Loucy (cell line): ENCODE results near the gene KLHDC8B.
A peak's percentile ranks its signal among the peaks of the same experiment; 100 is the strongest.

Experiments
- H2AFZ ChIP-seq: fragments of 200-600 bp; sonication (generic); 2 replicates; pipeline ENCODE4 v1.6.0; 2016; ENCODE audit warnings: antibody characterized with exemption, mild to moderate bottlenecking, low read length, moderate library complexity
- H3F3A ChIP-seq: fragments of 200-600 bp; 2 replicates; pipeline ENCODE4 v1.6.0; 2016; ENCODE audit warnings: antibody characterized with exemption, low read depth, mild to moderate bottlenecking
- H3K27me3 ChIP-seq: fragments of 200-600 bp; sonication (generic); 2 replicates; pipeline ENCODE4 v1.6.1; 2014; ENCODE audit warnings: low read length, mild to moderate bottlenecking; ENCODE audit not compliant: insufficient read depth, poor library complexity, severe bottlenecking
- H3K36me3 ChIP-seq: fragments of 200-600 bp; sonication (generic); 2 replicates; pipeline ENCODE4 v1.6.1; 2016; ENCODE audit warnings: low read length; ENCODE audit not compliant: insufficient read depth
- H3K4me1 ChIP-seq: fragments of 200-600 bp; sonication (generic); 2 replicates; pipeline ENCODE4 v1.5.1; 2014; ENCODE audit warnings: low read length, mild to moderate bottlenecking; ENCODE audit not compliant: insufficient read depth, poor library complexity, severe bottlenecking
- H3K4me2 ChIP-seq: fragments of 200-600 bp; sonication (generic); 2 replicates; pipeline ENCODE4 v1.6.0; 2014; ENCODE audit warnings: antibody characterized with exemption, low read length, low read depth, mild to moderate bottlenecking; ENCODE audit not compliant: poor library complexity, severe bottlenecking
- H3K4me3 ChIP-seq: fragments of 200-600 bp; sonication (generic); 2 replicates; pipeline ENCODE4 v1.5.1; 2014; ENCODE audit warnings: low read length, mild to moderate bottlenecking, mixed read lengths; ENCODE audit not compliant: poor library complexity, severe bottlenecking
- H3K79me2 ChIP-seq: fragments of 200-600 bp; sonication (generic); 2 replicates; pipeline ENCODE4 v1.6.1; 2014; ENCODE audit warnings: low read length; ENCODE audit not compliant: insufficient read depth
- H3K9ac ChIP-seq: fragments of 200-600 bp; sonication (generic); 2 replicates; pipeline ENCODE4 v1.6.0; 2014; ENCODE audit warnings: mild to moderate bottlenecking, low read depth, low read length, moderate library complexity; ENCODE audit not compliant: poor library complexity, severe bottlenecking
- H3K9me2 ChIP-seq: fragments of 200-600 bp; sonication (generic); replicated peaks from 2 replicates; pipeline ENCODE4 v1.6.1; 2016; ENCODE audit warnings: low read depth, low read length, mixed read lengths
- H3K9me3 ChIP-seq: fragments of 200-600 bp; sonication (generic); 2 replicates; pipeline ENCODE4 v1.6.1; 2014; ENCODE audit warnings: mild to moderate bottlenecking, antibody characterized with exemption, low read length, low read depth; ENCODE audit not compliant: insufficient read depth
- H4K20me1 ChIP-seq: fragments of 200-600 bp; sonication (generic); 2 replicates; pipeline ENCODE4 v1.6.0; 2014; ENCODE audit warnings: antibody characterized with exemption, low read length, mild to moderate bottlenecking; ENCODE audit not compliant: insufficient read depth, poor library complexity, severe bottlenecking
- CTCF ChIP-seq: fragments of 200-600 bp; sonication (generic); conservative IDR thresholded peaks from 2 replicates; pipeline ENCODE4 v1.5.1; 2014; ENCODE audit warnings: mild to moderate bottlenecking, antibody characterized with exemption, low read length
- EZH2phosphoT487 ChIP-seq: fragments of 200-600 bp; IDR thresholded peaks from 2 replicates; pipeline ENCODE4 v1.6.1; 2018; ENCODE audit warnings: antibody characterized with exemption, mild to moderate bottlenecking, moderate library complexity, borderline replicate concordance

KLHDC8B gene

GRCh38 chr3:49166752-49167556 is 4.4 kb upstream of the KLHDC8B start:
- Histone ChIP-seq H3K9me3 (no peaks in the 10 kb centered on the region), H3K9ac (peak overlapping the region; percentile 84), H3K27me3 (peaks cover 46% of the 10 kb centered on the region), H3K79me2 (peaks cover 22% of the 10 kb centered on the region), H3K4me3 (peak overlapping the region; percentile 94), H3K36me3 (peaks cover 6% of the 10 kb centered on the region; the same call in 1 of the 2 replicates), H3F3A (no peaks in the 10 kb centered on the region), H3K4me1 (peaks cover 17% of the 10 kb centered on the region), H2AFZ (peak overlapping the region; percentile 94), H4K20me1 (no peaks in the 10 kb centered on the region), H3K9me2 (no peaks in the 10 kb centered on the region), H3K4me2 (peak overlapping the region; percentile 65)
- TF ChIP-seq CTCF (no peak), EZH2phosphoT487 (no peak)

- H3K4me1 ChIP-seq, result peaks cover 16% of the 10 kb centered on the region
- no peaks in the 10 kb centered on the region for H3K9me3 ChIP-seq
- H3K27me3 ChIP-seq, result peaks cover 46% of the 10 kb centered on the region
- H3K4me3 ChIP-seq, result no peak overlapping the region
- H3K9me2 ChIP-seq, result no peaks in the 10 kb centered on the region
- H3K4me2 ChIP-seq, result no peak overlapping the region
- no peaks in the 10 kb centered on the region for H3F3A ChIP-seq
- peaks cover 8% of the 10 kb centered on the region for H3K79me2 ChIP-seq
- H3K9ac ChIP-seq, result no peak overlapping the region
- no peaks in the 10 kb centered on the region for H4K20me1 ChIP-seq
- H3K36me3 ChIP-seq, result no peaks in the 10 kb centered on the region
- TF ChIP-seq EZH2phosphoT487, result no peak
- TF ChIP-seq CTCF, result no peak
- H2AFZ ChIP-seq, result no peak overlapping the region
Observed at GRCh38 chr3:49170744-49171118, 667 bp upstream of the KLHDC8B start.

- H3K27me3 ChIP-seq, result peaks cover 41% of the 10 kb centered on the region
- H3K9me2 ChIP-seq, result no peaks in the 10 kb centered on the region
- no peak overlapping the region for H3K4me3 ChIP-seq
- no peaks in the 10 kb centered on the region for H3K9me3 ChIP-seq
- H4K20me1 ChIP-seq, result no peaks in the 10 kb centered on the region
- H3K36me3 ChIP-seq, result no peaks in the 10 kb centered on the region
- H3K79me2 ChIP-seq, result no peaks in the 10 kb centered on the region
- no peak overlapping the region for H3K4me2 ChIP-seq
- H3K9ac ChIP-seq, result no peak overlapping the region
- no peak overlapping the region for H2AFZ ChIP-seq
- H3F3A ChIP-seq, result no peaks in the 10 kb centered on the region
- H3K4me1 ChIP-seq, result peaks cover 12% of the 10 kb centered on the region
- no peak for TF ChIP-seq CTCF
- no peak for TF ChIP-seq EZH2phosphoT487
Observed at GRCh38 chr3:49171775-49172500, 540 bp downstream of the KLHDC8B start.
